ENCODE results near the gene ROR2.

GRCh38 chr9:91720751-91721705, 229.0 kb downstream of the ROR2 start:
- no peak for TF ChIP-seq CTCF (IDR thresholded peaks at IDR 0.05)
- no peak for TF ChIP-seq POLR2AphosphoS5 (IDR thresholded peaks at IDR 0.05)
